ENCODE results near the gene PRSS38.

DNA sequence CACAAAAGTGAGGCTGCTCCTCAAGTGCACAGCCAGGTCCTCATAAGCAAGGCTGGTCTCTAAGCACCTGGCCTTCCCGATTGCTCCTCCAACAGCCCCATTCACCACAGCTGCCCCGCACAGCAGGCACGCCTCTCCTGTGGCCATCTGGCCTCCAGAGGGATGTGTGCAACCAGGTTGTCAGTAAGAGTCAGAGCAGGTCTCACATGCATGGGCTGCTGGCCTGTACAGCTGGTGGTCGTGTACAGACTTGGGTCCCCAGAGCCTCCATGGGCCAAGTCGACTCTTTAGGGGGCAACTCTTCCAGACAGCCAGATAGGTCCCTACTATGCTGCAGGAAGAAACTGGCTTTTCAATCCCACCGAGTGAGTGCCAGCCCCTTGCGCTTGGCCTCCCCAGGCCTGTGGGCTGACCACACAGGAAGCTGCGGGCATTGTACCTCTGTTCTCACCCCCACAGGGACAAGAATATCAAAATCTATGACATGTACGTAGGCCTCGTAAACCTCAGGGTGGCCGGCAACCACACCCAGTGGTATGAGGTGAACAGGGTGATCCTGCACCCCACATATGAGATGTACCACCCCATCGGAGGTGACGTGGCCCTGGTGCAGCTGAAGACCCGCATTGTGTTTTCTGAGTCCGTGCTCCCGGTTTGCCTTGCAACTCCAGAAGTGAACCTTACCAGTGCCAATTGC is 1.4 kb downstream of the PRSS38 start:
- TF ChIP-seq, protein P1, sequence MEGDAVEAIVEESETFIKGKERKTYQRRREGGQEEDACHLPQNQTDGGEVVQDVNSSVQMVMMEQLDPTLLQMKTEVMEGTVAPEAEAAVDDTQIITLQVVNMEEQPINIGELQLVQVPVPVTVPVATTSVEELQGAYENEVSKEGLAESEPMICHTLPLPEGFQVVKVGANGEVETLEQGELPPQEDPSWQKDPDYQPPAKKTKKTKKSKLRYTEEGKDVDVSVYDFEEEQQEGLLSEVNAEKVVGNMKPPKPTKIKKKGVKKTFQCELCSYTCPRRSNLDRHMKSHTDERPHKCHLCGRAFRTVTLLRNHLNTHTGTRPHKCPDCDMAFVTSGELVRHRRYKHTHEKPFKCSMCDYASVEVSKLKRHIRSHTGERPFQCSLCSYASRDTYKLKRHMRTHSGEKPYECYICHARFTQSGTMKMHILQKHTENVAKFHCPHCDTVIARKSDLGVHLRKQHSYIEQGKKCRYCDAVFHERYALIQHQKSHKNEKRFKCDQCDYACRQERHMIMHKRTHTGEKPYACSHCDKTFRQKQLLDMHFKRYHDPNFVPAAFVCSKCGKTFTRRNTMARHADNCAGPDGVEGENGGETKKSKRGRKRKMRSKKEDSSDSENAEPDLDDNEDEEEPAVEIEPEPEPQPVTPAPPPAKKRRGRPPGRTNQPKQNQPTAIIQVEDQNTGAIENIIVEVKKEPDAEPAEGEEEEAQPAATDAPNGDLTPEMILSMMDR (IDR thresholded peaks at IDR 0.05), result no peak
- no peak for TF ChIP-seq POLR2AphosphoS5 (IDR thresholded peaks at IDR 0.05)
- TF ChIP-seq EP300 (IDR thresholded peaks at IDR 0.05), result no peak
